Activated CD4-positive, alpha-beta T cell treated with anti-CD3 and anti-CD28 coated beads for 24 hours (primary cell): ENCODE results near the gene CDKN2B.

ENCODE experiments used
- DNase-seq, 2 donors: peaks; one replicate each; pipeline ENCODE4 v3.0.0-alpha.2; 2020; ENCODE audit warnings: low read depth in 2 of 2

Gene CDKN2B

GRCh38 chr9:21994556-21995005, 14.5 kb downstream of the CDKN2B start, which contains the start of gene CDKN2B-AS1:
Gene CDKN2B-AS1 (plus strand): TSS chr9:21994791.
- no peak for DNase-seq

- no peak for DNase-seq
Observed at GRCh38 chr9:21993893-21994555, 15.1 kb downstream of the CDKN2B start, which contains the start of gene CDKN2A. Gene CDKN2A (minus strand): TSS chr9:21994392.

GRCh38 chr9:21993007-21993406, 16.1 kb downstream of the CDKN2B start:
- no peak for DNase-seq

- DNase-seq = no peak
Observed at GRCh38 chr9:21991072-21991959, 17.8 kb downstream of the CDKN2B start.

GRCh38 chr9:21989440-21990189, 19.5 kb downstream of the CDKN2B start:
- no peak for DNase-seq

GRCh38 chr9:21988056-21988990, 20.8 kb downstream of the CDKN2B start:
- DNase-seq = no peak

GRCh38 chr9:21985964-21986667, 23.0 kb downstream of the CDKN2B start:
- no peak for DNase-seq

GRCh38 chr9:21984101-21984500, 25.0 kb downstream of the CDKN2B start:
- no peak for DNase-seq

- DNase-seq = no peak
Observed at GRCh38 chr9:21983561-21983935, 25.6 kb downstream of the CDKN2B start.

- no peak for DNase-seq
Observed at GRCh38 chr9:21982861-21983560, 26.1 kb downstream of the CDKN2B start.

- DNase-seq = no peak
Observed at GRCh38 chr9:21982391-21982790, 26.7 kb downstream of the CDKN2B start.

GRCh38 chr9:21976334-21976875, 32.7 kb downstream of the CDKN2B start:
- DNase-seq = no peak

GRCh38 chr9:21974722-21975409, 34.2 kb downstream of the CDKN2B start:
- DNase-seq = peak in 1 of 2 donors; percentile 45

GRCh38 chr9:21974343-21974721, 34.8 kb downstream of the CDKN2B start:
- no peak for DNase-seq

- DNase-seq = no peak
Observed at GRCh38 chr9:21972361-21972760, 36.7 kb downstream of the CDKN2B start.

GRCh38 chr9:21970800-21971640, 38.1 kb downstream of the CDKN2B start:
- DNase-seq = no peak

- no peak for DNase-seq
Observed at GRCh38 chr9:21969951-21970799, 38.9 kb downstream of the CDKN2B start.
